A673 (cell line): Measurements from ENCODE around the gene ERFE.

Source experiments
- CTCF ChIP-seq: fragments of 300-800, 200-600 bp; sonication (generic); conservative IDR thresholded peaks from 2 replicates; pipeline ENCODE4 v1.5.1; 2017; ENCODE audit warnings: low read depth, mild to moderate bottlenecking, antibody characterized with exemption, low read length, moderate library complexity, mixed read lengths
- EZH2 ChIP-seq: fragments of 200-600 bp; sonication (generic); IDR thresholded peaks from 2 replicates; pipeline ENCODE4 v1.6.1; 2017; ENCODE audit warnings: borderline replicate concordance, low read depth, mild to moderate bottlenecking, mixed read lengths, antibody characterized with exemption, low read length; ENCODE audit not compliant: poor library complexity, severe bottlenecking

- TF ChIP-seq CTCF (no peak), EZH2 (no peak)
These were observed 25.1 kb downstream of the ERFE start for GRCh38 chr2:238183821-238184220.
